MCF 10A (cell line): ENCODE results near the gene MRPL28. TPM values are rescaled to one million over a fixed set of nuclear protein-coding genes. Genes with fewer than 3 reads are reported as not detected.

Experiments
- BruUV-seq: library from RNA; stranded (reverse); fragments of 400-500 nt; replicated peaks from 2 replicates; lab custom pipeline; 2021; lab: Mats Ljungman, UMichigan
- CTCF ChIA-PET: fragments of 300-600 bp; sonication (Branson Sonifier 250); formaldehyde crosslinking; extraction: SDS; loops from one replicate; lab custom pipeline; 2021; ENCODE audit warnings: antibody characterized with exemption, inconsistent platforms; lab: Yijun Ruan, JAX
- POLR2A ChIA-PET: fragments of 300-600, 350-650 bp; sonication (Branson Sonifier 250); formaldehyde crosslinking; extraction: SDS; loops from one replicate; lab custom pipeline; 2020; ENCODE audit warnings: antibody characterized with exemption, inconsistent platforms; lab: Yijun Ruan, JAX
- DNase-seq: peaks from one replicate; pipeline ENCODE4 v3.0.0-alpha.2; 2018; ENCODE audit not compliant: unreplicated experiment
- H3K27ac Mint-ChIP-seq: one replicate; pipeline ENCODE4 v1.8.0; 2022; ENCODE audit warnings: mild to moderate bottlenecking, low read depth, mixed read lengths; ENCODE audit not compliant: unreplicated experiment
- H3K27me3 Mint-ChIP-seq: one replicate; pipeline ENCODE4 v1.8.0; 2022; ENCODE audit warnings: mixed read lengths; ENCODE audit not compliant: insufficient read depth, unreplicated experiment
- H3K36me3 Mint-ChIP-seq: one replicate; pipeline ENCODE4 v1.8.0; 2022; ENCODE audit warnings: mild to moderate bottlenecking, moderate library complexity, mixed read lengths; ENCODE audit not compliant: insufficient read depth, unreplicated experiment
- H3K4me1 Mint-ChIP-seq: one replicate; pipeline ENCODE4 v1.8.0; 2022; ENCODE audit warnings: mixed read lengths; ENCODE audit not compliant: insufficient read depth, unreplicated experiment
- H3K4me3 Mint-ChIP-seq: one replicate; pipeline ENCODE4 v1.8.0; 2022; ENCODE audit warnings: mild to moderate bottlenecking, moderate library complexity, mixed read lengths; ENCODE audit not compliant: unreplicated experiment
- H3K9me3 Mint-ChIP-seq: one replicate; pipeline ENCODE4 v1.8.0; 2022; ENCODE audit warnings: mixed read lengths; ENCODE audit not compliant: unreplicated experiment
- CTCF ChIP-seq: fragments of 200-600 bp; IDR thresholded peaks from one replicate; pipeline ENCODE4 v1.8.0; 2022; ENCODE audit warnings: antibody characterized with exemption, mild to moderate bottlenecking; ENCODE audit not compliant: unreplicated experiment
- intact Hi-C: fragments of 100-400 bp; cut with micrococcal nuclease; formaldehyde crosslinking; loops from 2 replicates; pipeline ENCODE4 v1.14.1; 2022
- total RNA-seq: library from RNA; stranded (reverse); gene quantifications from 2 replicates; pipeline ENCODE4 v1.2.3, GENCODE V29; 2022

Gene MRPL28
- total RNA-seq, 1 experiment from 2014 or later = 105 TPM

GRCh38 chr16:371515-372301 is 1.4 kb upstream of the MRPL28 start:
- no peak overlapping the region for H3K27ac Mint-ChIP-seq
- intact Hi-C loops = no loop called here
- no peak overlapping the region for H3K4me3 Mint-ChIP-seq

GRCh38 chr16:370979-371514 is 709 bp upstream of the MRPL28 start:
- Mint-ChIP-seq H3K9me3 (no peaks in the 10 kb centered on the region), H3K27me3 (no peaks in the 10 kb centered on the region), H3K4me1 (no peaks in the 10 kb centered on the region), H3K4me3 (peak overlapping the region; percentile 81), H3K27ac (peak overlapping the region; percentile 90), H3K36me3 (peaks cover 23% of the 10 kb centered on the region)
- BruUV-seq = no TSS peak
- ChIA-PET POLR2A (interaction anchor here (0.5 to 1.6 kb wide), 12 partner anchors 8 to 234 kb away, joined by 3 to 13 read pairs (median 4); partner anchors contain the start of genes AXIN1, CAPN15, DECR2 and FAM234A), CTCF (interaction anchor here (0.5 to 2.2 kb wide), 2 partner anchors 9 to 24 kb away, joined by 3 to 6 read pairs; no protein-coding TSS in a partner anchor)
- no peak for DNase-seq
- intact Hi-C loops = no loop called here
- no peak for TF ChIP-seq CTCF

More at GRCh38 chr16:371515-372301, 1.4 kb upstream of the MRPL28 start:
- ChIA-PET POLR2A (interaction anchor here (0.5 to 1.6 kb wide), 4 partner anchors 9 to 235 kb away, joined by 3 to 13 read pairs (median 6); partner anchors contain the start of genes AXIN1 and DECR2), CTCF (interaction anchor here (0.5 to 2.2 kb wide), 2 partner anchors 10 to 23 kb away, joined by 3 to 6 read pairs; no protein-coding TSS in a partner anchor)
- no TSS peak for BruUV-seq
- DNase-seq = no peak
- H3K9me3 Mint-ChIP-seq = no peaks in the 10 kb centered on the region
- no peaks in the 10 kb centered on the region for H3K4me1 Mint-ChIP-seq
- no peak for TF ChIP-seq CTCF
- no peaks in the 10 kb centered on the region for H3K27me3 Mint-ChIP-seq
- H3K36me3 Mint-ChIP-seq = peaks cover 22% of the 10 kb centered on the region

- CTCF ChIA-PET = interaction anchor here (0.6 kb wide), 1 partner anchor 332 kb away, joined by 3 read pairs; no protein-coding TSS in a partner anchor
- intact Hi-C loops = no loop called here
- Mint-ChIP-seq H3K9me3 (no peaks in the 10 kb centered on the region), H3K4me1 (no peaks in the 10 kb centered on the region), H3K27me3 (no peaks in the 10 kb centered on the region), H3K36me3 (peaks cover 23% of the 10 kb centered on the region), H3K27ac (peak overlapping the region; percentile 90), H3K4me3 (peak overlapping the region; percentile 81)
- TF ChIP-seq CTCF = no peak
- POLR2A ChIA-PET = interaction anchor here (0.6 to 1.6 kb wide), 7 partner anchors 9 to 157 kb away, joined by 3 to 13 read pairs (median 4); partner anchors contain the start of genes AXIN1, CAPN15, FAM234A and PGAP6
- DNase-seq = peak; percentile 28
- no TSS peak for BruUV-seq
Observed at GRCh38 chr16:369866-370436, 387 bp downstream of the MRPL28 start.
